HG03045 (cell line): ENCODE measurements around the gene PTBP1.
"Not testable (repeated sequence)": the region's sequence is repeated elsewhere in the genome, so short reads cannot be mapped to it uniquely, and the experiment has no call there.

ENCODE experiments used
- ATAC-seq: cut with Tn5 transposase; IDR thresholded peaks from one replicate; pipeline ENCODE4 v1.9.1; 2021; ENCODE audit warnings: mild to moderate bottlenecking, moderate library complexity; ENCODE audit not compliant: unreplicated experiment

PTBP1 gene

GRCh38 chr19:824885-825284, 27.6 kb downstream of the PTBP1 start:
- no peak for ATAC-seq

GRCh38 chr19:825897-826644, 28.8 kb downstream of the PTBP1 start:
- ATAC-seq, result no peak

- ATAC-seq, result no peak
These were observed 30.1 kb downstream of the PTBP1 start for GRCh38 chr19:827314-827709.

GRCh38 chr19:827710-828321, 30.6 kb downstream of the PTBP1 start, which contains the start of gene AZU1:
TSS of gene AZU1 (plus strand) at chr19:827837. CDS start at chr19:827847, 10 bp downstream.
- ATAC-seq, result no peak

GRCh38 chr19:829129-829758, 32.0 kb downstream of the PTBP1 start:
- no peak for ATAC-seq

- no peak for ATAC-seq
These were observed 34.4 kb downstream of the PTBP1 start for GRCh38 chr19:831407-832369.

- no peak for ATAC-seq
These were observed 37.0 kb downstream of the PTBP1 start for GRCh38 chr19:834216-834615.

GRCh38 chr19:835210-835810, 38.1 kb downstream of the PTBP1 start:
- no peak for ATAC-seq

GRCh38 chr19:840519-841206, 43.4 kb downstream of the PTBP1 start, which contains the start of gene PRTN3:
TSS of gene PRTN3 (plus strand) at chr19:840999. CDS start at chr19:841009, 10 bp downstream.
- no peak for ATAC-seq

- ATAC-seq, result not testable (repeated sequence)
These were observed 45.5 kb downstream of the PTBP1 start for GRCh38 chr19:842802-843179.

- no peak for ATAC-seq
These were observed 46.1 kb downstream of the PTBP1 start for GRCh38 chr19:843180-843835.

GRCh38 chr19:843836-844545, 46.7 kb downstream of the PTBP1 start:
- ATAC-seq, result no peak

GRCh38 chr19:844546-844971, 47.3 kb downstream of the PTBP1 start:
- no peak for ATAC-seq

GRCh38 chr19:845707-846521, 48.7 kb downstream of the PTBP1 start:
- ATAC-seq, result no peak

GRCh38 chr19:848386-848921, 51.2 kb downstream of the PTBP1 start:
- no peak for ATAC-seq

- not testable (repeated sequence) for ATAC-seq
These were observed 51.9 kb downstream of the PTBP1 start for GRCh38 chr19:849195-849594.

- no peak for ATAC-seq
These were observed 53.1 kb downstream of the PTBP1 start for GRCh38 chr19:850221-850978.
